Fibroblast of villous mesenchyme (primary cell): ENCODE data around the gene KLRB1. TPM values are rescaled to one million over a fixed set of nuclear protein-coding genes. Genes with fewer than 3 reads are reported as not detected.
"Not testable (repeated sequence)": the region's sequence is repeated elsewhere in the genome, so short reads cannot be mapped to it uniquely, and the experiment has no call there.

Experiments
- DNase-seq: peaks from one replicate; pipeline ENCODE4 v3.0.0-alpha.2; 2010; ENCODE audit warnings: low read depth
- H3K4me3 ChIP-seq: 2 replicates; pipeline ENCODE4 v1.5.1; 2011; ENCODE audit warnings: low read depth, mild to moderate bottlenecking, low read length
- total RNA-seq: library from RNA; depleted of rRNA; stranded (reverse); fragments of >200 nt; gene quantifications from 2 replicates; pipeline ENCODE4 v1.2.3, GENCODE V29; 2012
- TF ChIP-seq, protein P1 (sequence below): IDR thresholded peaks from 2 replicates; pipeline ENCODE4 v1.5.1; 2012; ENCODE audit warnings: low read depth, mild to moderate bottlenecking, low read length; ENCODE audit not compliant: insufficient read depth

Gene KLRB1
- total RNA-seq, 1 donor: not detected

DNA sequence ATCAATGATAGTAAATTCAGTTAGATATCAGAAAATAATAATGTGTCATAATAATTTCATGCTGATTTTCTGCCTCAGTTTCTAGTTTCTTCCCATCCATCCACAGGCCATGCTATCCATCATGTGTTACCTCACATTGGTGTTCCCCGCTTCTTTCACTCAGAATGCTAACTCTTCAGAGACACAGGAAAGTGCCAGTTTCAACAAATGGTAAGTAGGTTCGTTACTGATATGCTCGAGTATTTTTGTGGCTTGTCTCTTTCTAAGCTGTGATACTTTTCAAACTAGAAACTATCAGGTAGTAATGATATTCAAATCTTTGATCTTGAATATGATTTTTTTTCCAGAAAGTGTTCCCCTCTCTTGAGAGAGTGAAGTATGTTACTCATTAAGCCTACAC, 1.5 kb downstream of the KLRB1 start:
- DNase-seq: no peak
- TF ChIP-seq, protein P1, sequence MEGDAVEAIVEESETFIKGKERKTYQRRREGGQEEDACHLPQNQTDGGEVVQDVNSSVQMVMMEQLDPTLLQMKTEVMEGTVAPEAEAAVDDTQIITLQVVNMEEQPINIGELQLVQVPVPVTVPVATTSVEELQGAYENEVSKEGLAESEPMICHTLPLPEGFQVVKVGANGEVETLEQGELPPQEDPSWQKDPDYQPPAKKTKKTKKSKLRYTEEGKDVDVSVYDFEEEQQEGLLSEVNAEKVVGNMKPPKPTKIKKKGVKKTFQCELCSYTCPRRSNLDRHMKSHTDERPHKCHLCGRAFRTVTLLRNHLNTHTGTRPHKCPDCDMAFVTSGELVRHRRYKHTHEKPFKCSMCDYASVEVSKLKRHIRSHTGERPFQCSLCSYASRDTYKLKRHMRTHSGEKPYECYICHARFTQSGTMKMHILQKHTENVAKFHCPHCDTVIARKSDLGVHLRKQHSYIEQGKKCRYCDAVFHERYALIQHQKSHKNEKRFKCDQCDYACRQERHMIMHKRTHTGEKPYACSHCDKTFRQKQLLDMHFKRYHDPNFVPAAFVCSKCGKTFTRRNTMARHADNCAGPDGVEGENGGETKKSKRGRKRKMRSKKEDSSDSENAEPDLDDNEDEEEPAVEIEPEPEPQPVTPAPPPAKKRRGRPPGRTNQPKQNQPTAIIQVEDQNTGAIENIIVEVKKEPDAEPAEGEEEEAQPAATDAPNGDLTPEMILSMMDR: no peak
- H3K4me3 ChIP-seq: no peak overlapping the region

DNA sequence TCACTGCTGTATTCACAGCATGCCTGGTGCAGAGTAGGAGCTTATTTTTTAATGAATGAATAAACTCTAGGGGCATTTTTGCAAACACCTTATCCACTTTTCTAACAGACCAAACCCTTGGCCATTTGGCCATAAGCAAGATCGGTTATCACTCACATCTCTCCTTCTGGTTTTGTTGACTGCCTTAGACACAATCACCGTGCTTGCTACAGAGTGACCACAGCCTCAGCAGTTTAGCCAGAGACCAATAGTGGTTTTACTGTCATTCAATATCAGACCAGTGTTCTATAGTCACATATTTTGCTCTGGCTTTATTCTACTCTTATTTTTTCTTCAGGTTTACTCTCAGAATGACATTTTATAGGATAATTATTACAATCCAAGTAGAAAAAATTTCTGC, 2.2 kb downstream of the KLRB1 start:
- TF ChIP-seq, protein P1: no peak
- no peak for DNase-seq
- no peak overlapping the region for H3K4me3 ChIP-seq

DNA sequence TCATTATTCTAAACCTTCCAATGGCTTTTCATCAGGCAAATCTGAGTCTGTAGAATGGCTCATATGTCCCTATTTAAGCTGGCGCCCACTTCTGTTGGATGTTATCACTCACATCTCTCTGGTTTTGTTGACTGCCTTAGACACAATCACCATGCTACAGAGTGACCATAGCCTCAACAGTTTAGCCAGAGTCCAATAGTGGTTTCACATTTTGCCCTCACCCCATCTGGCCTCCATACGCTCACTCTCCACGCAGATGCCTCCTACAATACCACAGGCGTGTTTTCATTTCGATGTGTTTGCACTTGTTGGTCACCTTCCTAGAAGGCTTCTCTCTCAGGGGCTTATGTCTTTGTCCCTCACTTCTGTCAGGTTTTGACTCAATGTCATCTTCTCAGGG, 3.4 kb downstream of the KLRB1 start:
- DNase-seq: no peak
- TF ChIP-seq, protein P1: no peak
- H3K4me3 ChIP-seq: no peak overlapping the region

DNA sequence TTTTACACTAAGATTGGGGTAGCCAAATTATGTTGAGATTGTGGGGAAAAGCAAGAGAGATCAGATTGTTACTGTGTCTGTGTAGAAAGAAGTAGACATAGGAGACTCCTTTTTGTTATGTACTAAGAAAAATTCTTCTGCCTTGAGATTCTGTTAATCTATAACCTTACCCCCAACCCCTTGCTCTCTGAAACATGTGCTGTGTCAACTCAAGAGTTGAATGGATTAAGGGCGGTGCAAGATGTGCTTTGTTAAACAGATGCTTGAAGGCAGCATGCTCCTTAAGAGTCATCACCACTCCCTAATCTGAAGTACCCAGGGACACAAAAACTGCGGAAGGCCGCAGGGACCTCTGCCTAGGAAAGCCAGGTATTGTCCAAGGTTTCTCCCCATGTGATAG, 7.3 kb downstream of the KLRB1 start:
- DNase-seq, H3K4me3 ChIP-seq: not testable (repeated sequence)

DNA sequence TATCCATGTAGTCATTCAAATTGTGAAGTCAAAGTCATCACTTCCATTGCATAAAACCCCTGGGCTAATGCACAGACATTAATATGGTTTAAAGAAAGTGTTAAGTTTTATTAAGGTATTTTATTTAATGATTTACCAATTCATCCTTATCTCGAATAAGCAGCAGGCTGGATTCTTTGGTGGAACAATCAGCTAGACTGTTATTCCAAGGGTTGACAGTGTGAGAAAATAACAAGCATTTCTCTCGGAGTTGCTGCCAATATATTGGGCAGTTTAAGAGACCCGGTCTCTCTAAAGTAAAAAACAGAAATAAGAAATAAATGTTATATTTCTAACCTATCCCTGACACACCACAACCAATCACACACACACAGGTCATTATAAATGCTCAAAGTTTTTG, 9.4 kb downstream of the KLRB1 start:
- no peak for DNase-seq
- H3K4me3 ChIP-seq: no peak overlapping the region
- TF ChIP-seq, protein P1: no peak

DNA sequence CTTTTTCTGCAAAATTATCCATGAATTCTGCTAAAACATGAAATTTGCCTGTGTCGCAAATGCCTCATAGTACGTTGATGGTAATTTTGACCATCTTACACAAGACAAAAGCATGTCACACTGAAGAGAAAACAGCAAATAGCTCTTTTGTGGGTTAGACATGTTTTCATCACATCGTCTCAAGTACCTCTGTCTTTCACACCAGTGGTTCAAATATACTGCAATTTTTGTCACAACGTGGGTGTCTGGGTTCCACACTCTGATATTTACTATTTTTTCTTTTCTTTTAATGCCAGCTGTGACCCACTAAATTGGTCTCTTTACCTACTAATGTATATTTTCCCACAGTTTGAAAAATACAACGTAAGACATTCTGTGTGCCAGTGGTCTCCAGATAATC, 10.4 kb downstream of the KLRB1 start:
- DNase-seq: no peak
- H3K4me3 ChIP-seq: no peak overlapping the region
- TF ChIP-seq, protein P1: no peak

DNA sequence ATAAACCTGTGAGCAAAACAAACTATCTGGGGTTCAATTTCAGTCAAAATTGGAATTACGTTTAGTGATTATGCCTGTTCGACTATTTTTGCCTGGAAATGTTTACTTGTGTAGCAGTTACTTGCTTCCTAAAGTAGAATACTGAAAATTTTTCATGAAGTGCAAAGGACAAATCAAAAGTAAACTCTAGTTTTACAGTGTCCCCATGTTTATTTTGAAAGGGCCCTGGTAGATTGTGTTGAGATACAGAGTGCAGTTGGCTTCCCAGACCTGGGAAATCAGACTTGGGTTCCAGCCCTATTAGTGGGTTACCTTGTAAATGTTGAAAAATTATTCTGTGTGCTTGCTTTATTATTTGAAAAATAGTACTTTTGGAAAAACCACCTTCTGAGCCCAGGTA, 17.3 kb downstream of the KLRB1 start:
- H3K4me3 ChIP-seq: no peak overlapping the region
- TF ChIP-seq, protein P1: no peak
- no peak for DNase-seq
